Effector memory CD4-positive, alpha-beta T cell (primary cell): ENCODE results near the gene DDX43.
"Not testable (repeated sequence)": the region's sequence is repeated elsewhere in the genome, so short reads cannot be mapped to it uniquely, and the experiment has no call there.

Experiments
- DNase-seq, 3 donors: peaks; one replicate each; pipeline ENCODE4 v3.0.0-alpha.2; 2020
- H3K27ac ChIP-seq: 2 replicates; pipeline ENCODE4 v1.7.0; 2013; ENCODE audit warnings: mild to moderate bottlenecking, low read length, moderate library complexity; ENCODE audit not compliant: insufficient read depth, poor library complexity, severe bottlenecking
- H3K27me3 ChIP-seq: replicated peaks from 2 replicates; pipeline ENCODE4 v1.7.0; 2013; ENCODE audit warnings: mild to moderate bottlenecking, low read length; ENCODE audit not compliant: insufficient read depth, control insufficient read depth, poor library complexity, severe bottlenecking
- H3K36me3 ChIP-seq: 2 replicates; pipeline ENCODE4 v1.7.0; 2013; ENCODE audit warnings: mild to moderate bottlenecking, low read length, moderate library complexity; ENCODE audit not compliant: control insufficient read depth, insufficient read depth
- H3K4me1 ChIP-seq: 2 replicates; pipeline ENCODE4 v1.7.0; 2013; ENCODE audit warnings: low read length, mild to moderate bottlenecking; ENCODE audit not compliant: control insufficient read depth, insufficient read depth, poor library complexity, severe bottlenecking
- H3K4me3 ChIP-seq: 2 replicates; pipeline ENCODE4 v1.7.0; 2013; ENCODE audit warnings: low read length, low read depth, mild to moderate bottlenecking; ENCODE audit not compliant: insufficient read depth, poor library complexity, severe bottlenecking
- H3K9me3 ChIP-seq: 2 replicates; pipeline ENCODE4 v1.7.0; 2013; ENCODE audit warnings: mild to moderate bottlenecking, low read length, moderate library complexity; ENCODE audit not compliant: control insufficient read depth

DDX43 gene

DNA sequence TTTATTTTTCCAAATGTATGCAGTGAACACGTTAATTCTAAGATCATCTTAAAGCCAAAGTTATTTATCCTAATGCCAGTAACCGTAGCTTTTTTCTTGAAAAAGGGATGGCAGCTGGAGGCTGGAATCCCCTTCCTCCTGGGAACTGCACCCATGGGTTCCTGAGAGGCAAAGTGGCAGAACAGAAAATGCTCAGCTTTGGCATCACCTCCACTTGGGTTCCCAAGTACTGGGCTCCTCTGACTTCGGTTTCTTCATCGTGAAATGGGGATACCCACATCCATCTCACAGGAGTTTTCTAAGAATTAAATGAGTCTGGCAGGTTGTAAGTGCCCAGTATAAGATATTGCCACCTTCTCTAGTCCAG, 6.2 kb upstream of the DDX43 start:
- Histone ChIP-seq H3K9me3 (no peaks in the 10 kb centered on the region), H3K27ac (peak overlapping the region; percentile 60), H3K4me1 (peaks cover 13% of the 10 kb centered on the region), H3K4me3 (peak overlapping the region; percentile 73), H3K27me3 (no peaks in the 10 kb centered on the region), H3K36me3 (no peaks in the 10 kb centered on the region)
- no peak for DNase-seq

DNA sequence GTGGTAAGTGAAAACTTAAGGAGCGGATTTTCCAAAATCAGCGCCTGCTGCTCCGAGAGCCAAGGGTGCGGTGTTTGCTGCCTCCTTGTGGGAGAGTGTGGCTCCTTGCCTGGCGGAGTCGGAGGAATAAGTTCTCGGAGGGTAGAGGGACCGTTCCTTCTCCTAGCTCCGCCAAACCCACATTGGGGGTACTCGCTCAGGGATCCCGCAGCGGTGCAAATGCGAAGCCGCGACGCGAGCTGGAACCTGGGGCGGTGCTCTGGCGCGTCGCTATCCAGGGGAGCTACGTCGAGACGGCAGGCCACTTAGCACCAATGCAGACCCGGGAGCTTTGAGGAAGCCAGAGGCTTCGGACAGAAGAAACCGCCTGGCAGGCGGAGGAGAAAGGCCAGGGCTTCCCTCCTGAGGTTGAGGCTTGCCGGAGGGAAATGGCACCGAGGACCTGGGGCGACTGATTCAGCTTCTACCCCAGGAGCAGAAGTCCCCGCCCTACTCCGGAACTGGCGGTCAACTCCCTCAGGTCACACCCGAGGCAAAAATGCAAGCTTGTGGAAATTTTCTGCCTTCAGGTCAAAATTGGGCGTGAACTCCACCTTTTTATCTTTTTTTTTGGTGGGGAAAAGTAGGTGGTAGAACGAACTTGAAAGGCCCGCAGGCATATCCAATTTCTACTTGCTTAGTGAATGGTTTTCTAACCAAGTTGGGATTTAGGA, 5.7 kb upstream of the DDX43 start:
- Histone ChIP-seq H3K27ac (peak overlapping the region; percentile 60), H3K36me3 (no peaks in the 10 kb centered on the region), H3K9me3 (no peaks in the 10 kb centered on the region), H3K4me3 (peak overlapping the region; percentile 73), H3K4me1 (peaks cover 13% of the 10 kb centered on the region), H3K27me3 (no peaks in the 10 kb centered on the region)
- DNase-seq: peak; percentile 32 to 42 (median 39)

DNA sequence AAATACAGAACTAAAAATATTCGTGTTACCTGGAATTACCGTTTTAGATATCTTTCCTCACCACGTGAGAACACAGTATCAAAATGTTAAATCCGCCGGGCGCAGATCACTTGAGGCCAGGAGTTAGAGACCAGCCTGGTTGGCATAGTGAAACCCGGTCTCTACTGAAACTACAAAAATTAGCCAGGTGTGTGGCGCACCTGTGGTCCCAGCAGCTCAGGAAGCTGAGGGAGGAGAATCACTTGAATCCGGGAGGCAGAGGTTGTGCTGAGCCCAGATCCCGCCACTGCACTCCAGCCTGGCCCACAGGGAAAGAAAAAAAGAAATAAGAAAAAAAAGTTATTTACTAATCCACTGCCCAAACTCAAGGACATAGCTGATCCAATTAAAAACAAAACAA, 4.8 kb upstream of the DDX43 start:
- H3K27ac ChIP-seq: no peak overlapping the region
- no peaks in the 10 kb centered on the region for H3K9me3 ChIP-seq
- no peaks in the 10 kb centered on the region for H3K36me3 ChIP-seq
- no peaks in the 10 kb centered on the region for H3K27me3 ChIP-seq
- DNase-seq: no peak
- H3K4me3 ChIP-seq: no peak overlapping the region
- peaks cover 13% of the 10 kb centered on the region for H3K4me1 ChIP-seq

DNA sequence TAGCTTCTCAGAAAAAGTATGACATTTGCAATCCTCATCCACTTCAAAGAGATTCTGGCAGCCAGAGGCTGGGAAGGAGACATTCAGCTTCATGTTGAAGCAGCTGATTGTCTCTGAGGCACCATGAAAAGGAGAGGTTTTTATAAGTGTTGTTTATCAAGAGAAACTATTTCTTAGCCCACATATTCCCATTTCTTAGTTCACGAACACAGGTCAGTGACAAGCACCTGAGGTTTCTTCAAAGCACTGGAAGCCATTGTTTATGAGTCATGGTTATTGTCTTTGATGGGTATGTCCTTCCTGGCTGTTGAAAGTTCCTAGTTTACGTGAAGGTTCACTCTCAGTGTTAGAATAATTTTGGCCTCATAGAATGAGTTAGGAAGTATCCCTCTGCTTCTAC, 3.0 kb upstream of the DDX43 start:
- Histone ChIP-seq H3K4me3 (no peak overlapping the region), H3K27ac (no peak overlapping the region), H3K4me1 (peaks cover 13% of the 10 kb centered on the region), H3K9me3 (no peaks in the 10 kb centered on the region), H3K36me3 (no peaks in the 10 kb centered on the region), H3K27me3 (no peaks in the 10 kb centered on the region)
- no peak for DNase-seq

DNA sequence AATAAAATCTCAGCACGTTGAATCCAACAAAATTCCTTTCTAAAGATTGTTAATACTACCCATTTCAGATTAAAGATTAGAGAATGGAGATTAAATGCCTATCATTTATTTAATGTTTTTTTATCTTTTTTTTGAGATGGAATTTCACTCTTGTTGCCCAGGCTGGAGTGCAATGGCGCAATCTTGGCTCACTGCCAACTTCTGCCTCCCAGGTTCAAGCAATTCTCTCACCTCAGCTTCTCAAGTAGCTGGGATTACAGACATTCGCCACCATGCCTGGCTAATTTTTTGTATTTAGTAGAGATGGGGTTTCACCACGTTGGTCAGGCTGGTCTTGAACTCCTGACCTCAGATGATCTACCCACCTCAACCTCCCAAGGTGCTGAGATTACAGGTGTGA, 2.4 kb upstream of the DDX43 start:
- not testable (repeated sequence) for DNase-seq, H3K9me3 ChIP-seq, H3K36me3 ChIP-seq, H3K27ac ChIP-seq, H3K4me3 ChIP-seq, H3K27me3 ChIP-seq
- H3K4me1 ChIP-seq: peaks cover 13% of the 10 kb centered on the region

DNA sequence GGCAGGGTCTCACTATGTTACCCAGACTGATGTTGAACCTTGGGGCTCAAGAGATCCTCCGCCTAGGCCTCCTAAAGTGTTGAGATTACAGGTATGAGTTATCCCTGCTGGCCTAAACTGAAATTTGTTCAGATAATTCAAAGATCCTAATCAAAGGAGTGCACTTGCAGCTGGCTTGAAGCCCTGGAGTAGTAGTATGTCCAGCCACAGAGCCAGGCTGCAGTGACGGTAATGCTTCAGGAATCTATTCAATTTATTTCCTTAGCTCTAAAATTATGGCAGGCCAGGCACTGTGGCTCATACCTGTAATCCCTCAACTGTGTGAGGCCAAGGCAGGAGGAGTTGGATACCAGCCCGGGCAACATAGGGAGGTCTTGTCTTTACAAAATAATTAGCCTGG, 1.4 kb upstream of the DDX43 start:
- no peaks in the 10 kb centered on the region for H3K36me3 ChIP-seq
- H3K4me1 ChIP-seq: peaks cover 13% of the 10 kb centered on the region
- H3K9me3 ChIP-seq: no peaks in the 10 kb centered on the region
- H3K4me3 ChIP-seq: no peak overlapping the region
- DNase-seq: no peak
- H3K27me3 ChIP-seq: no peaks in the 10 kb centered on the region
- no peak overlapping the region for H3K27ac ChIP-seq

DNA sequence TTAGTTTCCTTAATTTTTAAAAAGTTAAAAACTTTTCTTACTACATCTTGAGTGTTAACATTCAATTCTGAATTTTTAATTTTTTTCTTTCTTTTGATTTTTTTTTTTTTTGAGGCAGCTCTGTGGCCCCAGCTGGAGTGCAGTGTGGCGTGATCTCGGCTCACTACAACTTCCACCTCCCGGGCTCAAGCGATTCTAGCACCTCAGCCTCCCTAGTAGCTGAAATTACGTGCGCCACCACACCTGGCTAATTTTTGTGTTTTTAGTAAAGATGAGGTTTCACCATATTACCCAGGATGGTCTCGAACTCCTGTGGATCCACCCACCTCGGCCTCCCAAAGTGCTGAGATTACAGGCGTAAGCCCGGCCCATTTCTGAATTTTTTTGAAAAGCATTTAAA, 1.2 kb downstream of the DDX43 start:
- H3K27me3 ChIP-seq: no peaks in the 10 kb centered on the region
- H3K4me1 ChIP-seq: peaks cover 8% of the 10 kb centered on the region
- H3K4me3 ChIP-seq: no peak overlapping the region
- H3K27ac ChIP-seq: no peak overlapping the region
- DNase-seq: no peak
- H3K9me3 ChIP-seq: no peaks in the 10 kb centered on the region
- no peaks in the 10 kb centered on the region for H3K36me3 ChIP-seq

DNA sequence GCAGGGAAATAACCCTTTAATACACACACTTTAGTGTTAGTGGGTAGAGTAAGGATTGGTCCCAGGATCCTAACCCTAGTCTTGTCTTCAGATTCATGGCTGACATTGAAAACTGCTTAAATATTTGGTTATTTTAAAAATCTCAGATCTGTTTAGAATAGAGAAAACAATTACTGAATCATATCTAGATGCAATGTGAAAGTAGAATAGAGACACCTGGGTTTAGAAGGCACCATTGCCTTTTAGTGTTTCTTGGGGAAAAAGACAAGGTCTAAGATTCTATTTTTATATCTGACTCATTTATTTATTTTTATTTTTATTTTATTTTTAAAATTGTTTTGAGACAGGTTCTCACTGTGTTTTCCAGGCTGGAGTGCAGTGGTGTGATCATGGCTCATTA, 6.0 kb downstream of the DDX43 start:
- no peaks in the 10 kb centered on the region for H3K36me3 ChIP-seq
- no peaks in the 10 kb centered on the region for H3K4me1 ChIP-seq
- no peak overlapping the region for H3K27ac ChIP-seq
- H3K9me3 ChIP-seq: no peaks in the 10 kb centered on the region
- H3K4me3 ChIP-seq: no peak overlapping the region
- H3K27me3 ChIP-seq: no peaks in the 10 kb centered on the region
- DNase-seq: no peak

DNA sequence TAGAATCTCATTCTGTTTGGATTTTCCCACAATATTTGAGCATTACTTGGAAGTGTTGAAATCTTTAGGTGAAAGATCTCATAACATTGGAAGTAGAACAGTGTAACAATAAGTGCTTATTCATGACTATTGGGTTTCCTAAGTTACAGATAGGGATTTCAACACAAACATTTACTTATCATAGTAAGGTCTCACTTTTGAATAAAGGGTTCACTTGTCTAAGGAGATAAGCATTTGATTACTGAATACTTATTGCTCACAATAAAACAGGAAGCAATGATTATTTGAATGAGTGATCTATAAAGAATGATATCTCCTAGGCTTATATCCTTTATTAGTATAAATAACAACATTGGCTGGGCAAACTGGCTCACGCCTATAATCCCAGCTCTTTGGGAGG, 14.8 kb downstream of the DDX43 start:
- Histone ChIP-seq H3K4me3 (no peak overlapping the region), H3K36me3 (no peaks in the 10 kb centered on the region), H3K9me3 (no peaks in the 10 kb centered on the region), H3K4me1 (no peaks in the 10 kb centered on the region), H3K27ac (no peak overlapping the region), H3K27me3 (no peaks in the 10 kb centered on the region)
- DNase-seq: no peak

DNA sequence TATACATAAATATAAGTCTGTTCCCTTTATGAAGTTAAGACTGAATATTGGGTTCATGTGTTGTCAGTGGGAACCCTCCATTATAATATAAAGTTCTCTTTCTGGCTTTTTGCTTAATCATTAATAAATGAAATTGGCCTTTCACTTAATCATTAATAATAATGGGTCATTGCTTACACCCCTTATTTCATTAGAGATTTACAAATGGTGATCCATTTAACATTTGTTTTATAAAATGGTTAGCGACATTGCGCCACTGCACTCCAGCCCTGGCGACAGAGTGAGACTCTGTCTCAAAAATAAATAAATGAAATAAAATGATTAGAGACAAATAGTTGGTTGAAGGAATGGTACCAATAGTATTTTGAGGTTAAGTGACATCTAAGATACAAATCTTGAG, 18.5 kb downstream of the DDX43 start:
- Histone ChIP-seq H3K27me3 (no peaks in the 10 kb centered on the region), H3K9me3 (no peaks in the 10 kb centered on the region), H3K36me3 (no peaks in the 10 kb centered on the region), H3K4me3 (no peak overlapping the region), H3K27ac (no peak overlapping the region), H3K4me1 (no peaks in the 10 kb centered on the region)
- DNase-seq: no peak
